Measurements from ENCODE around the gene NUP155.

NUP155 gene

GRCh38 chr5:37249815-37250164 is 121.1 kb downstream of the NUP155 start:
- H3K27me3 Mint-ChIP-seq: no peaks in the 10 kb centered on the region
- H3K9me3 Mint-ChIP-seq: peaks cover 9% of the 10 kb centered on the region
- DNase-seq: no peak
- peak overlapping the region; percentile 81 for H3K4me3 Mint-ChIP-seq
- CTCF ChIA-PET: no interaction called here
- H3K36me3 Mint-ChIP-seq: peaks cover 2% of the 10 kb centered on the region
- peak overlapping the region; percentile 76 for H3K27ac Mint-ChIP-seq
- H3K4me1 Mint-ChIP-seq: peaks cover 27% of the 10 kb centered on the region

GRCh38 chr5:37248970-37249814 is 121.7 kb downstream of the NUP155 start, which contains the start of gene CPLANE1:
Gene CPLANE1 (minus strand): TSS chr5:37249376. CDS start chr5:37247698, 1,678 bp downstream.
- CTCF ChIA-PET: no interaction called here
- H3K4me1 Mint-ChIP-seq: peaks cover 27% of the 10 kb centered on the region
- peak within 1 kb of the TSS; percentile 81 for H3K4me3 Mint-ChIP-seq
- peak within 1 kb of the TSS; percentile 76 for H3K27ac Mint-ChIP-seq
- no peaks in the 10 kb centered on the region for H3K27me3 Mint-ChIP-seq
- peaks cover 3% of the 10 kb centered on the region for H3K9me3 Mint-ChIP-seq
- peaks cover 2% of the 10 kb centered on the region for H3K36me3 Mint-ChIP-seq
- DNase-seq: peak; percentile 68

GRCh38 chr5:37248421-37248969 is 122.4 kb downstream of the NUP155 start:
- Mint-ChIP-seq H3K4me1 (peaks cover 27% of the 10 kb centered on the region), H3K27ac (no peak overlapping the region), H3K36me3 (peaks cover 2% of the 10 kb centered on the region), H3K27me3 (no peaks in the 10 kb centered on the region), H3K9me3 (no peaks in the 10 kb centered on the region), H3K4me3 (peak overlapping the region; percentile 77)
- CTCF ChIA-PET: no interaction called here
- no peak for DNase-seq

DNA sequence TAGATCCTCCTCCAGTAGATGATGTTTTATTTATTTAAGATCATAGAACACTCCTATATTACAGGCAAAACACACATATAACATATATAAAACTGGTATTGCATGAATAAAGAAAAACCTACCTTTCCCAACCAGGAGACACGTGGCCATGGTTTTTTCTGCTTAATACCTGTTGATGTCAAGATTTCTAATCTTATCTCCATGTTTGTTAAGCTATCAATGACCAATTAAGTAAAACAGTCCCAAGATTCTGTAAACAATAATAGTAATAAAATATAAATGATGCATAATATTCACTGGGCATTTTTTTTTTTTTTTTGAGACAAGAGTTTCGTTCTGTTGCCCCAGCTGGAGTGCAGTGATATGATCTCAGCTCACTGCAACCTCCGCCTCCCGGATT is 123.4 kb downstream of the NUP155 start:
- Mint-ChIP-seq H3K9me3 (no peaks in the 10 kb centered on the region), H3K27me3 (no peaks in the 10 kb centered on the region), H3K4me1 (peaks cover 27% of the 10 kb centered on the region), H3K27ac (no peak overlapping the region), H3K4me3 (peak overlapping the region; percentile 33), H3K36me3 (peaks cover 2% of the 10 kb centered on the region)
- CTCF ChIA-PET: interaction anchor here (0.6 kb wide), 1 partner anchor 28 kb away, joined by 3 read pairs; no protein-coding TSS in a partner anchor
- no peak for DNase-seq

DNA sequence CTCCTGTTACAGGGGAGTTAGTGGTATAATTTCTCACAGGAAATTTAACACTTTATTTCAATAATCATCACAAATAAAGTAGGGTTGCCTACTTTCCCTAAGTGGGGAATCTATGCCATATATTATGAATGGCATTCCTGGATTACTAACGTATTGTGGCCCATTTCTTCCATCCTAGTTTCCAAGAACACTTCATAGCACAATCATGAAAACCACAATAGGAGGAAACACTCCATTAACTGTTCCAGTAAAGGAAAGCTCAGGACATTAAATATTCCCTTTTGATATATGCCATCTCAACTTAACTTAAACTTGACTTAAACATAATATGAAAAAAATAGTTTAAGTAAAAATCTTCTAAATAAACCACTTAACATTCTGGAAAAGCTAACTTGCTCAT is 123.9 kb downstream of the NUP155 start:
- no peak overlapping the region for H3K27ac Mint-ChIP-seq
- DNase-seq: no peak
- peak overlapping the region; percentile 33 for H3K4me3 Mint-ChIP-seq
- no peaks in the 10 kb centered on the region for H3K27me3 Mint-ChIP-seq
- H3K4me1 Mint-ChIP-seq: peaks cover 23% of the 10 kb centered on the region
- CTCF ChIA-PET: interaction anchor here (0.6 kb wide), 1 partner anchor 27 kb away, joined by 3 read pairs; no protein-coding TSS in a partner anchor
- no peaks in the 10 kb centered on the region for H3K9me3 Mint-ChIP-seq
- H3K36me3 Mint-ChIP-seq: peaks cover 2% of the 10 kb centered on the region
